K562 (cell line): ENCODE results near the gene CAMK1D. TPM values are rescaled to one million over a fixed set of nuclear protein-coding genes. Genes with fewer than 3 reads are reported as not detected.

Source experiments
- ATAC-seq: fragments of 200-7000 bp; cut with Tn5 transposase; 3 replicates; pipeline ENCODE4 v1.9.1; 2020; ENCODE audit warnings: moderate library complexity
- BruUV-seq: library from RNA; stranded (reverse); fragments of 400-500 nt; replicated peaks from 2 replicates; lab custom pipeline; 2021; lab: Mats Ljungman, UMichigan
- CTCF ChIA-PET: fragments of 300-600 bp; formaldehyde crosslinking; extraction: SDS; loops from one replicate; lab custom pipeline; 2021; ENCODE audit warnings: low intra/inter-chr PET ratio; lab: Yijun Ruan, JAX
- POLR2A ChIA-PET: fragments of 300-600, 350-650 bp; sonication (Branson Sonifier 250); formaldehyde crosslinking; extraction: SDS; loops from one replicate; lab custom pipeline; 2021; ENCODE audit warnings: antibody characterized with exemption, inconsistent platforms; lab: Yijun Ruan, JAX
- DNase-seq, 4 experiments: peaks; one replicate each; pipeline versions ENCODE4 v3.0.0 to v3.0.0-alpha.2; 2011 to 2018; ENCODE audit warnings: low spot score in 3 of 4, mixed read lengths in 3 of 4; ENCODE audit errors: extremely low read depth in 1 of 4
- FAIRE-seq: peaks from 2 replicates; lab custom pipeline; 2011; peaks lifted over from hg19 to GRCh38; lab: Jason Lieb, UNC
- H2AFZ ChIP-seq: 2 replicates; pipeline ENCODE4 v1.6.0; 2011; ENCODE audit warnings: low read depth, low read length, control low read depth, inconsistent platforms
- H3K27ac ChIP-seq: fragments of 200-600 bp; 3 replicates; pipeline ENCODE4 v1.8.0; 2011; ENCODE audit warnings: low read depth, mild to moderate bottlenecking, control low read depth, inconsistent platforms, low read length, moderate library complexity, mixed read lengths; ENCODE audit errors: extremely low read depth
- H3K27me3 ChIP-seq, 2 experiments: fragments of 300-600 bp in 1 of 2; 2 replicates in 1 of 2; 3 replicates in 1 of 2; pipeline versions ENCODE4 v1.6.0 to v1.8.0; 2011; ENCODE audit warnings: inconsistent platforms in 2 of 2, low read length in 2 of 2, mild to moderate bottlenecking in 1 of 2, mixed read lengths in 1 of 2, moderate library complexity in 1 of 2; ENCODE audit not compliant: control insufficient read depth in 2 of 2, insufficient read depth in 2 of 2
- H3K36me3 ChIP-seq: fragments of 300-600 bp; 3 replicates; pipeline ENCODE4 v1.8.0; 2011; ENCODE audit warnings: mild to moderate bottlenecking, low read length, inconsistent platforms; ENCODE audit not compliant: control insufficient read depth, insufficient read depth
- H3K4me1 ChIP-seq, 2 experiments: fragments of 200-600 bp in 1 of 2; replicated peaks in 1 of 2; 2 replicates in 1 of 2; 3 replicates in 1 of 2; pipeline versions ENCODE4 v1.5.1 to v1.8.0; 2011; ENCODE audit warnings: inconsistent platforms in 2 of 2, low read length in 2 of 2, mild to moderate bottlenecking in 1 of 2, mixed read lengths in 1 of 2, moderate library complexity in 1 of 2; ENCODE audit not compliant: control insufficient read depth in 2 of 2, insufficient read depth in 2 of 2
- H3K4me2 ChIP-seq: 2 replicates; pipeline ENCODE4 v1.6.1; 2011; ENCODE audit warnings: low read length, control low read depth, inconsistent platforms, mixed read lengths; ENCODE audit not compliant: insufficient read depth
- H3K4me3 ChIP-seq: fragments of 200-600 bp; sonication (generic), shearing (Covaris generic); 2 replicates; pipeline ENCODE4 v1.5.1; 2016; ENCODE audit warnings: control low read depth, inconsistent platforms
- H3K79me2 ChIP-seq: fragments of 200-600 bp; 3 replicates; pipeline ENCODE4 v1.8.0; 2011; ENCODE audit warnings: low read length, inconsistent platforms; ENCODE audit not compliant: control insufficient read depth, insufficient read depth
- H3K9ac ChIP-seq, 2 experiments: 2 replicates each; pipeline versions ENCODE4 v1.6.0 to v1.6.1; 2011; ENCODE audit warnings: low read depth in 2 of 2, low read length in 2 of 2, control low read depth in 1 of 2, inconsistent platforms in 1 of 2, mild to moderate bottlenecking in 1 of 2, mixed read lengths in 1 of 2; ENCODE audit not compliant: insufficient read depth in 1 of 2
- H3K9me1 ChIP-seq: one replicate; pipeline ENCODE4 v1.6.0; 2011; ENCODE audit warnings: inconsistent platforms, mild to moderate bottlenecking, low read length, moderate library complexity; ENCODE audit not compliant: control insufficient read depth, insufficient read depth
- H3K9me3 ChIP-seq: replicated peaks from 2 replicates; pipeline ENCODE4 v1.5.1; 2011; ENCODE audit warnings: low read depth, low read length, inconsistent platforms; ENCODE audit not compliant: control insufficient read depth, insufficient read depth
- H4K20me1 ChIP-seq: replicated peaks from 2 replicates; pipeline ENCODE4 v1.6.1; 2011; ENCODE audit warnings: low read length, inconsistent platforms, mixed read lengths; ENCODE audit not compliant: control insufficient read depth, insufficient read depth
- DACH1 ChIP-seq: fragments of 450-650 bp; IDR thresholded peaks from 2 replicates; pipeline ENCODE4 v1.6.1; 2018; ENCODE audit not compliant: partially characterized antibody
- FOXJ2 ChIP-seq: fragments of 200-800 bp; sonication (Bioruptor generic); IDR thresholded peaks from 2 replicates; pipeline ENCODE4 v1.6.1; 2016; ENCODE audit warnings: missing genetic modification characterization, missing compliant biosample characterization
- FUS ChIP-seq: fragments of 200-400 bp; formaldehyde crosslinking; optimal IDR thresholded peaks from 2 replicates; pipeline ENCODE3; 2017; ENCODE audit warnings: low read depth, low read length
- HCFC1 ChIP-seq: IDR thresholded peaks from 2 replicates; pipeline ENCODE4 v1.6.1; 2012; ENCODE audit warnings: low read depth, low read length, improper control_type of control experiment
- MTA1 ChIP-seq: fragments of 450-650 bp; IDR thresholded peaks from 2 replicates; pipeline ENCODE4 v1.6.1; 2017; ENCODE audit warnings: borderline replicate concordance
- PYGO2 ChIP-seq: fragments of 450-650 bp; IDR thresholded peaks from 2 replicates; pipeline ENCODE4 v1.6.1; 2016; ENCODE audit warnings: mild to moderate bottlenecking, missing genetic modification characterization, moderate library complexity, missing compliant biosample characterization
- RFX1 ChIP-seq: fragments of 450-650 bp; IDR thresholded peaks from 2 replicates; pipeline ENCODE4 v1.6.1; 2016; ENCODE audit warnings: mild to moderate bottlenecking, moderate library complexity
- RHOXF2B ChIP-seq: fragments of 250-450 bp; sonication (Bioruptor Pico); conservative IDR thresholded peaks from 2 replicates; pipeline ENCODE4 v1.5.1; 2021
- TCF7L2 ChIP-seq: fragments of 150-350 bp; IDR thresholded peaks from 2 replicates; pipeline ENCODE4 v1.6.1; 2016; ENCODE audit warnings: low read depth, mild to moderate bottlenecking, low read length, moderate library complexity
- ZNF277 ChIP-seq: fragments of 250-450 bp; sonication (Bioruptor Pico); IDR thresholded peaks from 2 replicates; pipeline ENCODE4 v1.8.0; 2022; ENCODE audit warnings: inconsistent platforms, mild to moderate bottlenecking, moderate library complexity, borderline replicate concordance
- ZNF282 ChIP-seq: sonication (generic); formaldehyde crosslinking; IDR thresholded peaks from 2 replicates; pipeline ENCODE4 v1.8.1; 2023; ENCODE audit warnings: missing genetic modification reagents
- WGBS: fragments of 100-300 bp; shearing (Covaris generic); methylation state at CpG from one replicate; pipeline ENCODE4 v1.1.6; 2016; ENCODE audit warnings: low coverage, mixed read lengths; ENCODE audit not compliant: insufficient coverage; ENCODE audit errors: missing lambda C conversion rate; 5-methylcytosine and 5-hydroxymethylcytosine counted together
- in situ Hi-C: fragments of 300-500 bp; cut with MboI; formaldehyde crosslinking; loops from 4 replicates; pipeline ENCODE4 v1.15.0; 2018; ENCODE audit warnings: inconsistent platforms, mixed read lengths
- intact Hi-C: fragments of 100-400 bp; cut with micrococcal nuclease; formaldehyde crosslinking; loops from 2 replicates; pipeline ENCODE4 v1.14.2; 2022
- polyA plus RNA-seq, 8 experiments: library from polyadenylated mRNA; depleted of rRNA in 4 of 8; stranded (reverse) in 5 of 8; unstranded in 3 of 8; fragments of >200 nt; fragmentation: Nextera tagmentation in 2 of 8; fragmentation: Illumina TruSeq in 1 of 8; extraction: Ambion mirVana in 2 of 8; extraction: Trizol in 1 of 8; gene quantifications; 2 replicates each; pipeline versions ENCODE4 v1.2.1 to v1.2.3, GENCODE V29; 2011 to 2014; ENCODE audit warnings: inconsistent platforms in 1 of 8, missing spikeins in 1 of 8
- total RNA-seq, 7 experiments: library from RNA; depleted of rRNA in 6 of 7; stranded (reverse); fragments of >200 nt in 6 of 7; fragmentation: Illumina TruSeq in 2 of 7; extraction: Trizol in 2 of 7; gene quantifications; 2 replicates each; pipeline versions ENCODE4 v1.2.1 to v1.2.3, GENCODE V29; 2011 to 2021; ENCODE audit warnings: low replicate concordance in 1 of 7
- TF ChIP-seq, protein P1 (sequence below): sonication (generic); formaldehyde crosslinking; IDR thresholded peaks from 2 replicates; pipeline ENCODE4 v1.8.1; 2023; ENCODE audit warnings: mild to moderate bottlenecking, missing genetic modification reagents
- TF ChIP-seq, protein P2 (sequence below): fragments of 200-800 bp; sonication (Bioruptor generic); IDR thresholded peaks from 2 replicates; pipeline ENCODE4 v1.6.1; 2016; ENCODE audit warnings: missing genetic modification characterization, missing compliant biosample characterization

CAMK1D gene
- total and polyA plus RNA-seq, 9 of the 15 experiments (the other 6 are each of a cell fraction or from before 2014, with no cell fraction given): 0.12 to 0.24 (median 0.20) TPM; not detected in 5

GRCh38 chr10:12539350-12540164 lies 190.2 kb downstream of the CAMK1D start:
- DNase-seq (no peak), ATAC-seq (no peak), FAIRE-seq (no peak)
- H3K9ac ChIP-seq: no peak overlapping the region
- ChIA-PET POLR2A (interaction anchor here (0.7 kb wide), 1 partner anchor 9 kb away, joined by 4 read pairs; no protein-coding TSS in a partner anchor), CTCF (no interaction called here)
- H3K4me2 ChIP-seq: no peak overlapping the region
- H3K79me2 ChIP-seq: no peaks in the 10 kb centered on the region
- no peaks in the 10 kb centered on the region for H3K4me1 ChIP-seq
- no peak overlapping the region for H3K27ac ChIP-seq
- H4K20me1 ChIP-seq: no peaks in the 10 kb centered on the region
- intact Hi-C loops (no loop called here), in situ Hi-C loops (no loop called here)
- no peak overlapping the region for H2AFZ ChIP-seq
- no peaks in the 10 kb centered on the region for H3K36me3 ChIP-seq
- no peak overlapping the region for H3K4me3 ChIP-seq
- H3K9me3 ChIP-seq: no peaks in the 10 kb centered on the region
- peaks cover 11 to 30% of the 10 kb centered on the region in 2 experiments for H3K27me3 ChIP-seq
- WGBS: 0% methylated on average over 7 of the region's 7 CpGs
- BruUV-seq: no TSS peak
- no peaks in the 10 kb centered on the region for H3K9me1 ChIP-seq
- no peak for TF ChIP-seq RFX1
- no peak for TF ChIP-seq HCFC1
- no peak for TF ChIP-seq RHOXF2B (CRISPR knock-in tag)
- no peak for TF ChIP-seq PYGO2
- TF ChIP-seq MTA1: no peak
- TF ChIP-seq ZNF277: no peak
- TF ChIP-seq ZNF282 (CRISPR knock-in tag): no peak
- TF ChIP-seq FOXJ2: no peak
- TF ChIP-seq DACH1: no peak
- TF ChIP-seq, protein P1, sequence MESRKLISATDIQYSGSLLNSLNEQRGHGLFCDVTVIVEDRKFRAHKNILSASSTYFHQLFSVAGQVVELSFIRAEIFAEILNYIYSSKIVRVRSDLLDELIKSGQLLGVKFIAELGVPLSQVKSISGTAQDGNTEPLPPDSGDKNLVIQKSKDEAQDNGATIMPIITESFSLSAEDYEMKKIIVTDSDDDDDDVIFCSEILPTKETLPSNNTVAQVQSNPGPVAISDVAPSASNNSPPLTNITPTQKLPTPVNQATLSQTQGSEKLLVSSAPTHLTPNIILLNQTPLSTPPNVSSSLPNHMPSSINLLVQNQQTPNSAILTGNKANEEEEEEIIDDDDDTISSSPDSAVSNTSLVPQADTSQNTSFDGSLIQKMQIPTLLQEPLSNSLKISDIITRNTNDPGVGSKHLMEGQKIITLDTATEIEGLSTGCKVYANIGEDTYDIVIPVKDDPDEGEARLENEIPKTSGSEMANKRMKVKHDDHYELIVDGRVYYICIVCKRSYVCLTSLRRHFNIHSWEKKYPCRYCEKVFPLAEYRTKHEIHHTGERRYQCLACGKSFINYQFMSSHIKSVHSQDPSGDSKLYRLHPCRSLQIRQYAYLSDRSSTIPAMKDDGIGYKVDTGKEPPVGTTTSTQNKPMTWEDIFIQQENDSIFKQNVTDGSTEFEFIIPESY (CRISPR knock-in tag): no peak
- TF ChIP-seq, protein P2, sequence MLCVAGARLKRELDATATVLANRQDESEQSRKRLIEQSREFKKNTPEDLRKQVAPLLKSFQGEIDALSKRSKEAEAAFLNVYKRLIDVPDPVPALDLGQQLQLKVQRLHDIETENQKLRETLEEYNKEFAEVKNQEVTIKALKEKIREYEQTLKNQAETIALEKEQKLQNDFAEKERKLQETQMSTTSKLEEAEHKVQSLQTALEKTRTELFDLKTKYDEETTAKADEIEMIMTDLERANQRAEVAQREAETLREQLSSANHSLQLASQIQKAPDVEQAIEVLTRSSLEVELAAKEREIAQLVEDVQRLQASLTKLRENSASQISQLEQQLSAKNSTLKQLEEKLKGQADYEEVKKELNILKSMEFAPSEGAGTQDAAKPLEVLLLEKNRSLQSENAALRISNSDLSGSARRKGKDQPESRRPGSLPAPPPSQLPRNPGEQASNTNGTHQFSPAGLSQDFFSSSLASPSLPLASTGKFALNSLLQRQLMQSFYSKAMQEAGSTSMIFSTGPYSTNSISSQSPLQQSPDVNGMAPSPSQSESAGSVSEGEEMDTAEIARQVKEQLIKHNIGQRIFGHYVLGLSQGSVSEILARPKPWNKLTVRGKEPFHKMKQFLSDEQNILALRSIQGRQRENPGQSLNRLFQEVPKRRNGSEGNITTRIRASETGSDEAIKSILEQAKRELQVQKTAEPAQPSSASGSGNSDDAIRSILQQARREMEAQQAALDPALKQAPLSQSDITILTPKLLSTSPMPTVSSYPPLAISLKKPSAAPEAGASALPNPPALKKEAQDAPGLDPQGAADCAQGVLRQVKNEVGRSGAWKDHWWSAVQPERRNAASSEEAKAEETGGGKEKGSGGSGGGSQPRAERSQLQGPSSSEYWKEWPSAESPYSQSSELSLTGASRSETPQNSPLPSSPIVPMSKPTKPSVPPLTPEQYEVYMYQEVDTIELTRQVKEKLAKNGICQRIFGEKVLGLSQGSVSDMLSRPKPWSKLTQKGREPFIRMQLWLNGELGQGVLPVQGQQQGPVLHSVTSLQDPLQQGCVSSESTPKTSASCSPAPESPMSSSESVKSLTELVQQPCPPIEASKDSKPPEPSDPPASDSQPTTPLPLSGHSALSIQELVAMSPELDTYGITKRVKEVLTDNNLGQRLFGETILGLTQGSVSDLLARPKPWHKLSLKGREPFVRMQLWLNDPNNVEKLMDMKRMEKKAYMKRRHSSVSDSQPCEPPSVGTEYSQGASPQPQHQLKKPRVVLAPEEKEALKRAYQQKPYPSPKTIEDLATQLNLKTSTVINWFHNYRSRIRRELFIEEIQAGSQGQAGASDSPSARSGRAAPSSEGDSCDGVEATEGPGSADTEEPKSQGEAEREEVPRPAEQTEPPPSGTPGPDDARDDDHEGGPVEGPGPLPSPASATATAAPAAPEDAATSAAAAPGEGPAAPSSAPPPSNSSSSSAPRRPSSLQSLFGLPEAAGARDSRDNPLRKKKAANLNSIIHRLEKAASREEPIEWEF (CRISPR knock-in tag): no peak
- TF ChIP-seq FUS: no peak
- no peak for TF ChIP-seq TCF7L2
